HUES64 (cell line): ENCODE results near the gene CCDC183.
A peak's percentile ranks its signal among the peaks of the same experiment; 100 is the strongest.

Source experiments
- H3K27ac ChIP-seq: 2 replicates; pipeline ENCODE4 v1.7.0; 2013; ENCODE audit warnings: low read depth, low read length, inconsistent platforms
- H3K27me3 ChIP-seq: 2 replicates; pipeline ENCODE4 v1.6.1; 2013; ENCODE audit warnings: mild to moderate bottlenecking, low read length; ENCODE audit not compliant: insufficient read depth
- H3K36me3 ChIP-seq: 2 replicates; pipeline ENCODE4 v1.6.1; 2013; ENCODE audit warnings: mild to moderate bottlenecking, low read length; ENCODE audit not compliant: insufficient read depth
- H3K4me1 ChIP-seq: 2 replicates; pipeline ENCODE4 v1.6.1; 2013; ENCODE audit warnings: mild to moderate bottlenecking, low read length, moderate library complexity; ENCODE audit not compliant: insufficient read depth
- H3K4me3 ChIP-seq: 2 replicates; pipeline ENCODE4 v1.5.1; 2013; ENCODE audit warnings: mild to moderate bottlenecking, low read length, moderate library complexity
- H3K9ac ChIP-seq: 2 replicates; pipeline ENCODE4 v1.6.1; 2013; ENCODE audit warnings: mild to moderate bottlenecking, low read depth, low read length
- H3K9me3 ChIP-seq: 2 replicates; pipeline ENCODE4 v1.6.1; 2013; ENCODE audit warnings: low read depth, low read length; ENCODE audit not compliant: insufficient read depth
- WGBS: fragments of 150-250, 120-280 bp; methylation state at CpG from one replicate; pipeline ENCODE4 v1.1.7; 2013; ENCODE audit warnings: missing lambda C conversion rate; 5-methylcytosine and 5-hydroxymethylcytosine counted together

CCDC183 gene

DNA sequence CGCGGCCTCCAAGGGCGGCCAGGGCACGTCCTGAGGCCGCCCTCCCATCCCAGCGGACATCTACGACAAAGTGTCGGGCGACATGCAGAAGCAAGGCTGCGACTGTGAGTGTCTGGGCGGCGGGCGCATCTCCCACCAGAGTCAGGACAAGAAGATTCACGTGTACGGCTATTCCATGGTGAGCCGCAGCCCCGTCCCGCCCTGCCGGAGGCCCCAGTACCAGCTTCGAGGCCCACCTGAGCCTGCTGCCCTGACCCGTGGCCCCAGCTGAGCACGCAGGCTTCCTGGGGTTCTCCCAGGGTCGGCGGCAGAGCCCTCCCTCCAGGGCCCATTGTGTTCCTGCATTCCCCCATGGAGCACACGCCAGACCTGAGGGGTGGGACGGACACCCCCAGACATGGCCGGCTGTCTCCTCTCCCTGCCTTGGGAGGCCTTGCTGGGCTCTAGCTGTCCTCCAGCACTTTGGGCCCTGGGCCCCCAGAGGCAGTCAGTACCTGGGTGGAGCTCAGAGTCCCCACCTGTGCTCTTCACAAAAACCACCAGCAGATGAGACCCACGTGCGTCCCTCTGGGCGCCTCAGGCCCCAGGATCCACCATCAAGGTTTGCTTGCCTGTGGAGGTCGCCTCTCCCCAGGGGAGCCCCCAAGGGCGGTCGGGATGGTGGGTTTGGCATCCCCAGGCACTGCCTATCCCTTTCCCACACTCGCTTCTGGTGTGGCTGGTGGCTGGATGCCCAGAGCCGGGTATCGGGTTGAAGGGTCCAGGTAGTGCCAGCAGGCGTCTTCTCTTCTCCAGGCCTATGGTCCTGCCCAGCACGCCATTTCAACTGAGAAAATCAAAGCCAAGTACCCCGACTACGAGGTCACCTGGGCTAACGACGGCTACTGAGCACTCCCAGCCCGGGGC, 54.1 kb downstream of the CCDC183 start:
- Histone ChIP-seq H3K36me3 (peaks cover 17% of the 10 kb centered on the region), H3K4me1 (no peaks in the 10 kb centered on the region), H3K27me3 (peaks cover 5% of the 10 kb centered on the region), H3K9me3 (no peaks in the 10 kb centered on the region), H3K4me3 (peak overlapping the region; percentile 89), H3K9ac (peak overlapping the region; percentile 62), H3K27ac (peak overlapping the region; percentile 9; the same call in 1 of the 2 replicates)
- WGBS: 64% methylated on average over 43 of the region's 43 CpGs

DNA sequence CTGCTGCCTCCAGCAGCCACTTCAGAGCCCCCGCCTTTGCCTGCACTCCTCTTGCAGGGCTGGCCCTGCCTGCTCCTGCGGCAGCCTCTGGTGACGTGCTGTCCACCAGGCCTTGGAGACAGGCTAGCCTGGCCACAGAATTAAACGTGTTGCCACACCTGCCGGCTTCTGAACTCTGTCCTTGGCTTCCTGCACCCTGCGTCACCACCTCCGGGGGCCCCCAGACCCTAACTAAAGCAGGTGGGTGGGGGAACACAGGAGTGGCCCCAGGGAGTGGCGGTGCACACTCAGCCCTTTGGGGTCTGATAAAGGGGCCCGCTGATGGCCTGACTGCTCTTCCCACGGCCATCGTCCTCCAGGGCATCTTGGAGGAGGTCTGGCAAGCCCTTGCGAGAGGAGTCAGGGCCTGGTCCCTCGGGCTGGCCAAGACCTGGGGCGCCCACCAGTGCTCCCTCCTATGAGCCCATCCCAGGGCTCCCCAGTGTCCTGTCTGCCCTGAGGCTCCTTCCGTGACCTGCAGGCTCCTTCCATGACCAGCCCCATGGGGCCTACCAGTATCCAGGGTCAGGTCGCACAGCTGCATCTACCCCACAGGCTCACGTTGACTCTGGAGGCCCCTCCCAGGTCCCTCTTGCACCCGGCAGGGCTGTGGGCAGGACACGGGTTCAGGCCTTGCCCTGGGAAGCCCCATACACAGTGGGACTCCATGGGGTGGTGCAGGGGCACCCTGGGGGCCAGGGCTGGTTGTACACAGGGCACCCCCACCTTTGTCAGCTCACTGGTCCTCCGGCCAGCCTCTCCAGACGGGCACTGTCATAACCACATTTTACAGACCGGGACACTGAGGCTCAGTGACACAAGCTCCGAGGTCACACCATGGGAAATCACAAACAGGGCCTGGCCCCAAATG, 55.0 kb downstream of the CCDC183 start:
- H3K4me1 ChIP-seq: no peaks in the 10 kb centered on the region
- 93% methylated on average over 23 of the region's 23 CpGs for WGBS
- H3K9me3 ChIP-seq: no peaks in the 10 kb centered on the region
- H3K27ac ChIP-seq: no peak overlapping the region
- no peak overlapping the region for H3K4me3 ChIP-seq
- H3K36me3 ChIP-seq: peaks cover 17% of the 10 kb centered on the region
- H3K9ac ChIP-seq: no peak overlapping the region
- H3K27me3 ChIP-seq: peaks cover 5% of the 10 kb centered on the region

DNA sequence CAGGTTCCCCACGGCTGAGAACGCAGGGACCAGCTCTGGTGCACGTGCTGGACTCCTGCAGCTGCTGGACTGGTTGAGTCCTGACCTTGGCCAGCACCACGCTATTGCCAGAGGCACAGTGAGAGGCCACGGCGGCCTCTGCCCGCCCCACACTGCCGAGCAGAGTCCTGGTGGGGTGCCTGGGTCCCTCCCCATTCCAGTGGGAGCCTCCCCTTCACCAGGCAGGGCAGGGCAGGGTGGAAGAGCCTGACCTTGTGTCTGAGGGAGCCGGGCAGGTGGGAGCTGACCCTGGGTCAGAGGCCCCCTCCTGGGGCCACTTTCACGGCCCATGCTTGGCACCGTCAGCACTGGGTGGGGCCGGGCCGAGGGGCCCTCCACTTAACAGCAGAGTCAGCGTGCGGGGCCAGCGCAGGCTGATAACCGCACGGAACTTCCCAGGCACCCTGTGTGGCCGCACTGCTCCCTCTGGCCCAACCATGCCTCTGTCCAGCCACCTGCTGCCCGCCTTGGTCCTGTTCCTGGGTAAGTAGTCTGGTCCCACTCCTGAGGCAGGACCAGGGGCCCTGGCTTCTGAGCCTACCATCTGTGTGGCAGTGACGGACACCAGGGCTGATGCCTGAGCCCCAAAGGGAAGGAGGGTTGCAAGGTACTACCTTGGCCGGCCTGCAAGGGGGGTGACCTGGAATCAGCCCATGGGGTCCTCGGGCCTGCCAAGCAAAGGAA, 56.0 kb downstream of the CCDC183 start, which contains the start of gene MAMDC4:
TSS of gene MAMDC4 (plus strand) at position 406 of the 723 bp plus-strand sequence. CDS start at position 477, 71 bp downstream.
- H3K36me3 ChIP-seq: peaks cover 17% of the 10 kb centered on the region
- no peaks in the 10 kb centered on the region for H3K9me3 ChIP-seq
- WGBS: 93% methylated on average over 23 of the region's 23 CpGs
- no peaks in the 10 kb centered on the region for H3K27me3 ChIP-seq
- no peak within 1 kb of the TSS for H3K4me3 ChIP-seq
- no peaks in the 10 kb centered on the region for H3K4me1 ChIP-seq
- H3K27ac ChIP-seq: no peak within 1 kb of the TSS
- no peak within 1 kb of the TSS for H3K9ac ChIP-seq

DNA sequence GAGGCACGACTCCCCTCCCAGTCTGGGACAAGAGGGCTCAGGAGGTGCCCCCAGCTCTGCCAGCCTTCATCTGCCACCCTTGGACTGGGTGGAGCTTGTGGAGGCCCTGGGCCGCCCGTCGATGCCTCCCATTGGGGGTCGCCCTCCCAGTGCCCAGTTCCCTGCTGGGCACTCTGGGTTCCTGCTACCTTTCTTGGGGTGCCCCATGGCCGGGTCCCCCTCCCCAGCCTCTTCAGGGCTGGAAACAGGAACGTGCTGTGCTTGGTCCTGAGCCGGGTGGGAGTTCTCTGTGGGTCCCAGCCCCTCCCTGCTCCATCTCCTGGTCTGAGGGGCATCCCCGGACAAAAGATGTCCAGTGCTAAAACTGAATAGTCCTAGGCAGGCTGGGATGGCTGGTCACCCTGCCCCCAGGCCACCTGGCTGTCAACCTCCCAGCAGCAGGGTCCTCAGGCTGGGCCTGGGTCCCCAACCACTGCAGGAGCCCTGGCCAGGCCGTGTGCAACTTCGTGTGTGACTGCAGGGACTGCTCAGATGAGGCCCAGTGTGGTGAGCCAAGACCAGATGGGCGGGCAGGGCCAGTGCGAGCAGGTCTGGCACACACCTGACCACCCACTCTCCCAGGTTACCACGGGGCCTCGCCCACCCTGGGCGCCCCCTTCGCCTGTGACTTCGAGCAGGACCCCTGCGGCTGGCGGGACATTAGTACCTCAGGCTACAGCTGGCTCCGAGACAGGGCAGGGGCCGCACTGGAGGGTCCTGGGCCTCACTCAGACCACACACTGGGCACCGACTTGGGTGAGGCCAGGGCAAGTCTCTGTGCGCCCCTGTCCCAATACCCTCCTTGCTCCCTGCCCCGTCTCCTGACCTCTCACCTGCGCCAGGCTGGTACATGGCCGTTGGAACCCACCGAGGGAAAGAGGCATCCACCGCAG, 56.8 kb downstream of the CCDC183 start:
- H3K27me3 ChIP-seq: no peaks in the 10 kb centered on the region
- H3K4me1 ChIP-seq: no peaks in the 10 kb centered on the region
- H3K9me3 ChIP-seq: no peaks in the 10 kb centered on the region
- H3K27ac ChIP-seq: no peak overlapping the region
- H3K9ac ChIP-seq: no peak overlapping the region
- H3K36me3 ChIP-seq: peaks cover 17% of the 10 kb centered on the region
- no peak overlapping the region for H3K4me3 ChIP-seq
- WGBS: 95% methylated on average over 29 of the region's 29 CpGs

DNA sequence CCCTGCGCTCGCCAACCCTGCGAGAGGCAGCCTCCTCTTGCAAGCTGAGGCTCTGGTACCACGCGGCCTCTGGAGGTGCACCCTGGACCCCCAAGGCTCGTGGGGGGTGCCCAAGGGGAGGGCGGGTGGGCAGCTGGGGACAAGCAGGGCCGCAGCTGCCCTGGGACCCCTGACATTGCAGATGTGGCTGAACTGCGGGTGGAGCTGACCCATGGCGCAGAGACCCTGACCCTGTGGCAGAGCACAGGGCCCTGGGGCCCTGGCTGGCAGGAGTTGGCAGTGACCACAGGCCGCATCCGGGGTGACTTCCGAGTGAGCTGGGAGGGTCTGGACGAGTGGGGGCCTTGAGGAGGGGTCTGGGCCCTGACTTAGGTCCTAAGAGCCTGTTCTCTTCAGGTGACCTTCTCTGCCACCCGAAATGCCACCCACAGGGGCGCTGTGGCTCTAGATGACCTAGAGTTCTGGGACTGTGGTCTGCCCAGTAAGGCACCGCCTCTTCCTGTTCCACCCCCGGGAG, 57.5 kb downstream of the CCDC183 start:
- Histone ChIP-seq H3K27ac (no peak overlapping the region), H3K4me3 (no peak overlapping the region), H3K9me3 (no peaks in the 10 kb centered on the region), H3K36me3 (peaks cover 17% of the 10 kb centered on the region), H3K27me3 (no peaks in the 10 kb centered on the region), H3K9ac (no peak overlapping the region), H3K4me1 (no peaks in the 10 kb centered on the region)
- 91% methylated on average over 18 of the region's 18 CpGs for WGBS

DNA sequence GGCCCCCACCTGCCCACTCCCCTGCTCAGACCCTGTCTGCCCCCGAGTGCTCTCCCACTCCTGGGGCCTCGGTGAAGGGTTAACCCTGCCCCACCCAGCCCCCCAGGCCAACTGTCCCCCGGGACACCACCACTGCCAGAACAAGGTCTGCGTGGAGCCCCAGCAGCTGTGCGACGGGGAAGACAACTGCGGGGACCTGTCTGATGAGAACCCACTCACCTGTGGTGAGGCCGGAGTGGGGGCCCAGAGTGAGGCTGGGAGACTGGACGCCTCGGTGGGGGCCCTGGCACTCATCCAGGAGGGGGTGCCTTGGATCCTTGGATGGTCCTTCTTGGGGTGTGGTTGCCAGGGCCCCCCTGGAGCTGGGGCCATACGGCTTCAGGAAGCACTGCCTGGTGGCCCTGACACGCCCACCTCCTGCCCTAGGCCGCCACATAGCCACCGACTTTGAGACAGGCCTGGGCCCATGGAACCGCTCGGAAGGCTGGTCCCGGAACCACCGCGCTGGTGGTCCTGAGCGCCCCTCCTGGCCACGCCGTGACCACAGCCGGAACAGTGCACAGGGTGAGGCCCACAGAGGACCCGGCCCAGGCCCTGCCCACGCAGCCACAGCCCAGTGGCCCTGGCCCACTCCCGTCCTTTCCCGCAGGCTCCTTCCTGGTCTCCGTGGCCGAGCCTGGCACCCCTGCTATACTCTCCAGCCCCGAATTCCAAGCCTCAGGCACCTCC, 58.1 kb downstream of the CCDC183 start:
- Histone ChIP-seq H3K36me3 (peaks cover 17% of the 10 kb centered on the region), H3K4me3 (no peak overlapping the region)

DNA sequence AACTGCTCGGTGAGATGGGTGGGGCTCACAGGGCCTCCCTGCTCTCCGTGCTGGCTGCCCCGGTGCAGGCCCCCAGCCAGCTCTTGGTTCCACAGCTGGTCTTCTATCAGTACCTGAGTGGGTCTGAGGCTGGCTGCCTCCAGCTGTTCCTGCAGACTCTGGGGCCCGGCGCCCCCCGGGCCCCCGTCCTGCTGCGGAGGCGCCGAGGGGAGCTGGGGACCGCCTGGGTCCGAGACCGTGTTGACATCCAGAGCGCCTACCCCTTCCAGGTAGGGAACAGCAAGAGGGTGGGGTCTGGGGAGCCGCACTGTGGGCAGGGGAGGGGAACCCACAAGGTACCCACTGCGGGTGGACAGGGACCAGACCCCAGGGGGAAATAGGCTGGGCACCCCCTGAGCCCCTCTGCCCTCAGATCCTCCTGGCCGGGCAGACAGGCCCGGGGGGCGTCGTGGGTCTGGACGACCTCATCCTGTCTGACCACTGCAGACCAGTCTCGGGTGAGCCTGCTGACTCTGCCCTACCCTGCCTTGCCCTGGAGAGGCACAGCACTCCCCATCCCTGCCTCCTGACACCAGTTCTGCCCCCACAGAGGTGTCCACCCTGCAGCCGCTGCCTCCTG, 58.8 kb downstream of the CCDC183 start:
- 94% methylated on average over 23 of the region's 23 CpGs for WGBS
- Histone ChIP-seq H3K27me3 (no peaks in the 10 kb centered on the region), H3K36me3 (peaks cover 17% of the 10 kb centered on the region), H3K4me1 (no peaks in the 10 kb centered on the region), H3K27ac (no peak overlapping the region), H3K9me3 (no peaks in the 10 kb centered on the region), H3K4me3 (no peak overlapping the region), H3K9ac (no peak overlapping the region)

More for the DNA sequence above, 58.1 kb downstream of the CCDC183 start:
- Histone ChIP-seq H3K9ac (no peak overlapping the region), H3K4me1 (no peaks in the 10 kb centered on the region), H3K27ac (no peak overlapping the region), H3K27me3 (no peaks in the 10 kb centered on the region), H3K9me3 (no peaks in the 10 kb centered on the region)
- 92% methylated on average over 30 of the region's 30 CpGs for WGBS

DNA sequence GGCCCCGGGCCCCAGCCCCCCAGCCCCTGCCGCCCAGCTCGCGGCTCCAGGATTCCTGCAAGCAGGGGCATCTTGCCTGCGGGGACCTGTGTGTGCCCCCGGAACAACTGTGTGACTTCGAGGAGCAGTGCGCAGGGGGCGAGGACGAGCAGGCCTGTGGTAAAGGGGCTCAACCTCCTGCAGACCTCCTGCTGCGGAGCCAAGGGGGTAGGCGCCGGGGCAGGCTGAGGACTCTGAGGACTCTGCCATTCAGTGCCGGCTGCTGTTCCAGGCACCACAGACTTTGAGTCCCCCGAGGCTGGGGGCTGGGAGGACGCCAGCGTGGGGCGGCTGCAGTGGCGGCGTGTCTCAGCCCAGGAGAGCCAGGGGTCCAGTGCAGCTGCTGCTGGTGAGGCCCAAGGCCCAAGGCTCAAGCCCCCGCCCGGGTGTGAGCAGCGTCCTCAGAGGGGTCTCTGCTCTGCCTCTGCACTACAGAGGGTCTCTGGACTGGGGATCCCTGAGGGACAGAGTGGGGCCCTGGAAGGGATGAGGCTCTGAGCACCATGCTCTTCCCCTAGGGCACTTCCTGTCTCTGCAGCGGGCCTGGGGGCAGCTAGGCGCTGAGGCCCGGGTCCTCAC, 59.4 kb downstream of the CCDC183 start:
- no peaks in the 10 kb centered on the region for H3K27me3 ChIP-seq
- no peak overlapping the region for H3K27ac ChIP-seq
- H3K9ac ChIP-seq: no peak overlapping the region
- peaks cover 14% of the 10 kb centered on the region for H3K36me3 ChIP-seq
- 90% methylated on average over 26 of the region's 26 CpGs for WGBS
- no peaks in the 10 kb centered on the region for H3K4me1 ChIP-seq
- no peaks in the 10 kb centered on the region for H3K9me3 ChIP-seq
- H3K4me3 ChIP-seq: no peak overlapping the region

DNA sequence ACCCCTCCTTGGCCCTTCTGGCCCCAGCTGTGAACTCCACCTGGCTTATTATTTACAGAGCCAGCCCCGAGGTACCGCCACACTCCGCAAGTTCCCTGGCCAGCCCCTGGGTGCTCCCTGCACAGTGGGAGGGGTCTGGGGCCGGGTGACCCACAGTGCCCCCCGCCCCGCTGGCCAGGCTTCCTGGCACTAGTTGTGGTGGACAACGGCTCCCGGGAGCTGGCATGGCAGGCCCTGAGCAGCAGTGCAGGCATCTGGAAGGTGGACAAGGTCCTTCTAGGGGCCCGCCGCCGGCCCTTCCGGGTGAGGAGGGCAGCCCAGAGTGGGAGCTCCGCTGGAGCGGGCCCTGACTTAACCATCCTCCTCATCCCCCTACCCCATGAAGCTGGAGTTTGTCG, 59.9 kb downstream of the CCDC183 start:
- no peaks in the 10 kb centered on the region for H3K27me3 ChIP-seq
- no peaks in the 10 kb centered on the region for H3K9me3 ChIP-seq
- H3K36me3 ChIP-seq: peaks cover 14% of the 10 kb centered on the region
- no peak overlapping the region for H3K27ac ChIP-seq
- H3K9ac ChIP-seq: no peak overlapping the region
- no peak overlapping the region for H3K4me3 ChIP-seq
- 91% methylated on average over 15 of the region's 15 CpGs for WGBS
- no peaks in the 10 kb centered on the region for H3K4me1 ChIP-seq
